ENCODE results near the gene XRRA1. TPM values are rescaled to one million over a fixed set of nuclear protein-coding genes. Genes with fewer than 3 reads are reported as not detected.
"Not testable (repeated sequence)": the region's sequence is repeated elsewhere in the genome, so short reads cannot be mapped to it uniquely, and the experiment has no call there.

The XRRA1 gene
- total RNA-seq, 4 donors from 2014 or later: 5.9 to 74.2 (median 26.9) TPM

DNA sequence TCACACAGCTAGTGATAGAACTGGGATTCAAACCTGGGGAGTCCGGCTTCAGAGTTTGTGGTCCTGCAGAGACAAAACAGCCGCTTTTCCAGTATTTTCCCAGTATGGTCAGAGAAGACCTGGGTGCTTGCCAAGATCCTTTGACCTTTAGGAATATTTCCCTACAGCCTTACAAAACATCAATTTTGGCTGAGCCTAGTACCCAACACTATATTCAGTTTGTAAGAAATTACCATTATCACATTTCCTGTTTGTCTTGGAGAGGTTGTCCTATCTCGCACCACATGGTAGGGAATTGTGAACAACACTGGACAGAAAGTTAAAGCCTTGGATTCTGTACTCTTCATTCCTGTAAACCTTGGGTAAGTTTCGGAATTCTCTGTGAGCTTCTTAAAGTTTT lies 29.1 kb upstream of the XRRA1 start:
- Histone ChIP-seq H3K36me3 (peaks cover 0 to 3% of the 10 kb centered on the region in 2 donors), H3K27ac (no peak overlapping the region), H3K4me3 (no peak overlapping the region), H3K9me3 (no peaks in the 10 kb centered on the region), H3K4me1 (no peaks in the 10 kb centered on the region), H3K27me3 (no peaks in the 10 kb centered on the region)
- TF ChIP-seq POLR2A (IDR thresholded peaks at IDR 0.05): no peak
- TF ChIP-seq, protein P1, sequence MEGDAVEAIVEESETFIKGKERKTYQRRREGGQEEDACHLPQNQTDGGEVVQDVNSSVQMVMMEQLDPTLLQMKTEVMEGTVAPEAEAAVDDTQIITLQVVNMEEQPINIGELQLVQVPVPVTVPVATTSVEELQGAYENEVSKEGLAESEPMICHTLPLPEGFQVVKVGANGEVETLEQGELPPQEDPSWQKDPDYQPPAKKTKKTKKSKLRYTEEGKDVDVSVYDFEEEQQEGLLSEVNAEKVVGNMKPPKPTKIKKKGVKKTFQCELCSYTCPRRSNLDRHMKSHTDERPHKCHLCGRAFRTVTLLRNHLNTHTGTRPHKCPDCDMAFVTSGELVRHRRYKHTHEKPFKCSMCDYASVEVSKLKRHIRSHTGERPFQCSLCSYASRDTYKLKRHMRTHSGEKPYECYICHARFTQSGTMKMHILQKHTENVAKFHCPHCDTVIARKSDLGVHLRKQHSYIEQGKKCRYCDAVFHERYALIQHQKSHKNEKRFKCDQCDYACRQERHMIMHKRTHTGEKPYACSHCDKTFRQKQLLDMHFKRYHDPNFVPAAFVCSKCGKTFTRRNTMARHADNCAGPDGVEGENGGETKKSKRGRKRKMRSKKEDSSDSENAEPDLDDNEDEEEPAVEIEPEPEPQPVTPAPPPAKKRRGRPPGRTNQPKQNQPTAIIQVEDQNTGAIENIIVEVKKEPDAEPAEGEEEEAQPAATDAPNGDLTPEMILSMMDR (IDR thresholded peaks at IDR 0.05): no peak
- DNase-seq: no peak
- intact Hi-C loops (cut with DNase I; ENCODE audit: low total_unique reads): no loop called here

DNA sequence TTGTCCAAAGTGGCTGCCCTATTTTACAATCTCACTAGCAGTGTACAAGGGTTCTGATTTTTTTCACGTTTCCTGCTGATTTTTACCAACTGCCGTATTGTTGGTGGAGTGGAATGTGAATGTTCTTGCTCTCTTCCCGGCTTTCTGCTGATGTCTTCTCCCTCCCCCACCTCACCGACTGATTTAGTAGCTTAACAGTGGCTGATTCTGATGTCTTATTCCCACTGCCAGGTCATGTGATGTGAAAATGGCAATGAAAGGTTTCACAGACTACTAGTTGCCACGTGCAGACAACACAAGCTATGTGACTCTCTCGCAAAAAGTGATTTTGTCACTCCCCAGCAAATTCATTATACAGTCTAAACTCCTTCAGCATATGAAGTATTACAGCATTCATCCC lies 22.5 kb upstream of the XRRA1 start:
- Histone ChIP-seq H3K36me3 (no peaks in the 10 kb centered on the region), H3K27ac (no peak overlapping the region), H3K9me3 (no peaks in the 10 kb centered on the region), H3K4me3 (no peak overlapping the region), H3K27me3 (no peaks in the 10 kb centered on the region), H3K4me1 (no peaks in the 10 kb centered on the region)
- no peak for TF ChIP-seq POLR2A (IDR thresholded peaks at IDR 0.05)
- TF ChIP-seq, protein P1 (IDR thresholded peaks at IDR 0.05): no peak
- DNase-seq: no peak
- intact Hi-C loops (cut with DNase I; ENCODE audit: low total_unique reads): no loop called here

DNA sequence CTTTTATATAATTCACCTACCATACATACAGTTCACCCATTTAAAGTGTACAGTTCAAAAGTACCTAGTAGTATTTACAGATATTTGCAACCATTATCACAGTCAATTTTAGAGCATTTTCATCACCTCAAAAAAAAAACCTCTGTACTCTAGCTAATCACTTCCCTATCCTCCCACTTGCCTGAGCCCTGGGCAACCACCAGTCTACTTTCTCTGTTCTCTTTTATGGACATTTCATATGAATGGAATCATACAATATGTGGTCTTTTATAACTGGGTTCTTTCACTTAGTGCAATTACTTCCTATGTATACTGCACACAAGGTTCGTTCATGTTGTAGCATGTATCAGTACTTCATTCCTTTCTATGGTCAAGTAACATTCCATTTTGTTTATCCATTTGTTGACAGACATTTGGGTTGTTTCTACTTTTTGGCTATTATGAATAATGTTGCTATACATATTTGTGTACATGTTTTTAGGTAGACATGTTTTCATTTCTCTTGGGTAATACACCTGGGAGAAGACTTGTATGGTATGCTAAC lies 22.0 kb upstream of the XRRA1 start:
- Histone ChIP-seq H3K4me1 (no peaks in the 10 kb centered on the region), H3K27ac (no peak overlapping the region), H3K36me3 (no peaks in the 10 kb centered on the region), H3K27me3 (no peaks in the 10 kb centered on the region), H3K4me3 (no peak overlapping the region), H3K9me3 (no peaks in the 10 kb centered on the region)
- DNase-seq: no peak
- TF ChIP-seq POLR2A (IDR thresholded peaks at IDR 0.05): no peak
- TF ChIP-seq, protein P1 (IDR thresholded peaks at IDR 0.05): no peak
- intact Hi-C loops (cut with DNase I; ENCODE audit: low total_unique reads): no loop called here

DNA sequence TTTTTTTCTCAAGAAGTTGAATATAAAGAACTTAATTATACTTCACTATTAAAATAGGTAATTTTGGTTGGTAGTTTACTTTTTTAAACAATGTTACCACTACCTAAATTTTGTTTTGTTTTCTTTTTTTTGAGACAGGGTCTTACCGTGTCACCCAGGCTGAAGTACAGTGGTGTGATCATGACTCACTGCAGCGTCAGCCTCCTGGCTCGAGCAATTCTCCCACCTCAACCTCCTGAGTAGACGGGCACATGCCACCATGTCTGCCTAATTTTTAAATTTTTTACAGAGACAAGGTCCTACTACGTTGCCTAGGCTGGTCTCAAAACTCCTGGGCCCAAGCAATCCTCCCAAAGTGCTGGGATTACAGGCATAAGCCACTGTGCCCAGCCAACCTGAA lies 17.8 kb upstream of the XRRA1 start:
- Histone ChIP-seq H3K4me3 (no peak overlapping the region), H3K27me3 (no peaks in the 10 kb centered on the region), H3K36me3 (no peaks in the 10 kb centered on the region), H3K27ac (no peak overlapping the region), H3K9me3 (no peaks in the 10 kb centered on the region), H3K4me1 (no peaks in the 10 kb centered on the region)
- intact Hi-C loops (cut with DNase I; ENCODE audit: low total_unique reads): no loop called here
- TF ChIP-seq, protein P1 (IDR thresholded peaks at IDR 0.05): no peak
- TF ChIP-seq POLR2A (IDR thresholded peaks at IDR 0.05): no peak
- DNase-seq: no peak

DNA sequence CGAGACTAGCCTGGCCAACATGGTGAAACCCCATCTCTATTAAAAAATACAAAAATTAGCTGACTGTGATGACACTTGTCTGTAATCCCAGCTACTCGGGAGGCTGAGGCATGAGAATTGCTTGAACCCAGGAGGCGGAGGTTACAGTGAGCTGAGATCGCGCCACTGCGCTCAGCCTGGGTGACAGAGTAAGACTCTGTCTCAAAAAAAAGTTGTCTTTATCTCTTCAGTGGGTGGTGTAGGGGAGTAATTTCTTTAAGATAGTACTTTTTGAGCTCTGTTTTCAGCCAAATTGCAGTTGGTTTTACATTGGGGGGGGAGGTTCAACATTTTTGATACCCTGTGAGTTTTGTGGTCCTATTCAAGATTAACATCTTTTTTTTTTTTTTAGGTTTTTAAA lies 11.2 kb upstream of the XRRA1 start:
- H3K27me3 ChIP-seq; H3K36me3 ChIP-seq; H3K4me1 ChIP-seq; DNase-seq; intact Hi-C loops (cut with DNase I; ENCODE audit: low total_unique reads); H3K4me3 ChIP-seq; H3K9me3 ChIP-seq; H3K27ac ChIP-seq: not testable (repeated sequence)

Measured in uterus (tissue), 4 donors.